H9 (cell line): Measurements from ENCODE around the gene TUBD1. TPM values are rescaled to one million over a fixed set of nuclear protein-coding genes. Genes with fewer than 3 reads are reported as not detected.
"Not testable (repeated sequence)": the region's sequence is repeated elsewhere in the genome, so short reads cannot be mapped to it uniquely, and the experiment has no call there.

Source experiments
- DNase-seq: peaks from one replicate; pipeline ENCODE4 v3.0.0-alpha.2; 2017
- H2AFZ ChIP-seq: one replicate; pipeline ENCODE4 v1.6.1; 2013; ENCODE audit warnings: mild to moderate bottlenecking, low read length, control low read depth, moderate library complexity
- H2AK5ac ChIP-seq: 2 replicates; pipeline ENCODE4 v1.6.1; 2013; ENCODE audit warnings: low read length, control low read depth, mixed read lengths; ENCODE audit not compliant: insufficient read length
- H2BK120ac ChIP-seq: one replicate; pipeline ENCODE4 v1.6.1; 2013; ENCODE audit warnings: low read depth, mild to moderate bottlenecking, low read length, control low read depth, inconsistent platforms; ENCODE audit not compliant: poor library complexity, severe bottlenecking
- H2BK12ac ChIP-seq: 2 replicates; pipeline ENCODE4 v1.6.1; 2013; ENCODE audit warnings: low read length, control low read depth, mixed read lengths, low read depth; ENCODE audit not compliant: insufficient read length
- H2BK15ac ChIP-seq: 2 replicates; pipeline ENCODE4 v1.6.1; 2013; ENCODE audit warnings: low read depth, low read length, control low read depth
- H2BK20ac ChIP-seq: one replicate; pipeline ENCODE4 v1.6.1; 2013; ENCODE audit warnings: low read depth, mild to moderate bottlenecking, low read length, control low read depth, inconsistent platforms; ENCODE audit not compliant: poor library complexity, severe bottlenecking
- H2BK5ac ChIP-seq: 2 replicates; pipeline ENCODE4 v1.6.1; 2013; ENCODE audit warnings: low read length, control low read depth, mixed read lengths; ENCODE audit not compliant: insufficient read length
- H3K14ac ChIP-seq: 2 replicates; pipeline ENCODE4 v1.6.1; 2013; ENCODE audit warnings: low read length, control low read depth; ENCODE audit not compliant: insufficient read depth
- H3K18ac ChIP-seq: 2 replicates; pipeline ENCODE4 v1.6.1; 2013; ENCODE audit warnings: low read depth, mild to moderate bottlenecking, mixed read lengths, low read length, control low read depth; ENCODE audit not compliant: insufficient read length
- H3K23ac ChIP-seq: 2 replicates; pipeline ENCODE4 v1.6.1; 2013; ENCODE audit warnings: low read length, control low read depth, mixed read lengths, low read depth; ENCODE audit not compliant: insufficient read length
- H3K23me2 ChIP-seq: 2 replicates; pipeline ENCODE4 v1.6.1; 2013; ENCODE audit warnings: low read depth, mild to moderate bottlenecking, mixed read lengths, low read length, control low read depth; ENCODE audit not compliant: insufficient read length, poor library complexity, severe bottlenecking
- H3K27ac ChIP-seq: 2 replicates; pipeline ENCODE4 v1.5.1; 2013; ENCODE audit warnings: low read length, control low read depth, mixed read lengths, low read depth; ENCODE audit not compliant: insufficient read length
- H3K27me3 ChIP-seq: 2 replicates; pipeline ENCODE4 v1.6.1; 2013; ENCODE audit warnings: low read length, control low read depth, inconsistent platforms; ENCODE audit not compliant: insufficient read depth
- H3K4ac ChIP-seq: 2 replicates; pipeline ENCODE4 v1.6.1; 2013; ENCODE audit warnings: low read depth, mild to moderate bottlenecking, control low read depth, inconsistent platforms, low read length, moderate library complexity
- H3K4me1 ChIP-seq: 2 replicates; pipeline ENCODE4 v1.6.1; 2013; ENCODE audit warnings: low read length, control low read depth, inconsistent platforms; ENCODE audit not compliant: insufficient read depth
- H3K4me2 ChIP-seq: 2 replicates; pipeline ENCODE4 v1.6.1; 2013; ENCODE audit warnings: low read length, control low read depth, mixed read lengths; ENCODE audit not compliant: insufficient read length, insufficient read depth
- H3K56ac ChIP-seq: 2 replicates; pipeline ENCODE4 v1.6.1; 2013; ENCODE audit warnings: low read depth, mild to moderate bottlenecking, mixed read lengths, low read length, control low read depth; ENCODE audit not compliant: insufficient read length
- H3K79me1 ChIP-seq: 2 replicates; pipeline ENCODE4 v1.6.1; 2013; ENCODE audit warnings: low read depth, mild to moderate bottlenecking, moderate library complexity, low read length, control low read depth, inconsistent platforms; ENCODE audit not compliant: insufficient read depth, poor library complexity, severe bottlenecking
- H3K79me2 ChIP-seq: 2 replicates; pipeline ENCODE4 v1.6.1; 2013; ENCODE audit warnings: low read length, control low read depth, inconsistent platforms; ENCODE audit not compliant: insufficient read depth
- H3K9ac ChIP-seq: 2 replicates; pipeline ENCODE4 v1.6.1; 2013; ENCODE audit warnings: low read length, control low read depth, mixed read lengths; ENCODE audit not compliant: insufficient read length; ENCODE audit errors: extremely low read depth
- H3K9me3 ChIP-seq: one replicate; pipeline ENCODE4 v1.6.1; 2013; ENCODE audit warnings: low read depth, low read length, inconsistent platforms; ENCODE audit not compliant: control insufficient read depth
- H3T11ph ChIP-seq: one replicate; pipeline ENCODE4 v1.6.1; 2013; ENCODE audit warnings: mild to moderate bottlenecking, low read length, control low read depth, inconsistent platforms
- H4K20me1 ChIP-seq: one replicate; pipeline ENCODE4 v1.6.1; 2013; ENCODE audit not compliant: control insufficient read depth, insufficient read length, insufficient read depth
- H4K5ac ChIP-seq: 2 replicates; pipeline ENCODE4 v1.6.1; 2013; ENCODE audit warnings: low read depth, mild to moderate bottlenecking, mixed read lengths, low read length, control low read depth; ENCODE audit not compliant: insufficient read length
- H4K8ac ChIP-seq: replicated peaks from 2 replicates; pipeline ENCODE4 v1.6.1; 2013; ENCODE audit warnings: low read length, control low read depth, mixed read lengths, low read depth; ENCODE audit not compliant: insufficient read length
- H4K91ac ChIP-seq: 2 replicates; pipeline ENCODE4 v1.6.1; 2013; ENCODE audit warnings: low read depth, mild to moderate bottlenecking, moderate library complexity, mixed read lengths, low read length, control low read depth; ENCODE audit not compliant: insufficient read length
- H3K27ac Mint-ChIP-seq, 3 experiments: 2 replicates in 2 of 3; 3 replicates in 1 of 3; pipeline ENCODE4 v1.8.0; 2020 to 2021; ENCODE audit warnings: mixed read lengths in 3 of 3, mild to moderate bottlenecking in 1 of 3, moderate library complexity in 1 of 3
- H3K27me3 Mint-ChIP-seq: 2 replicates; pipeline ENCODE4 v1.8.0; 2021; ENCODE audit warnings: low read depth, mild to moderate bottlenecking, moderate library complexity, mixed read lengths
- H3K36me3 Mint-ChIP-seq, 3 experiments: 2 replicates in 2 of 3; 3 replicates in 1 of 3; pipeline ENCODE4 v1.8.0; 2020 to 2021; ENCODE audit warnings: low read depth in 3 of 3, mixed read lengths in 3 of 3; ENCODE audit not compliant: insufficient read depth in 1 of 3
- H3K4me1 Mint-ChIP-seq, 2 experiments: 2 replicates each; pipeline ENCODE4 v1.8.0; 2020; ENCODE audit warnings: mixed read lengths in 2 of 2
- H3K4me3 Mint-ChIP-seq, 2 experiments: 2 replicates in 1 of 2; 3 replicates in 1 of 2; pipeline ENCODE4 v1.8.0; 2020 to 2021; ENCODE audit warnings: mild to moderate bottlenecking in 2 of 2, mixed read lengths in 2 of 2, moderate library complexity in 1 of 2
- H3K9me3 Mint-ChIP-seq, 2 experiments: 2 replicates in 1 of 2; 3 replicates in 1 of 2; pipeline ENCODE4 v1.8.0; 2020; ENCODE audit warnings: mild to moderate bottlenecking in 2 of 2, mixed read lengths in 2 of 2, moderate library complexity in 1 of 2
- CTCF ChIP-seq: fragments of 200-600 bp; sonication (generic); conservative IDR thresholded peaks from 3 replicates; pipeline ENCODE4 v1.8.0; 2021; ENCODE audit warnings: antibody characterized with exemption, mild to moderate bottlenecking
- WGBS: extraction: QIAGEN DNeasy Blood & Tissue Kit; methylation state at CpG from one replicate; pipeline ENCODE4 v1.1.7; 2013; ENCODE audit warnings: missing lambda C conversion rate, low lambda C conversion rate, mixed read lengths; ENCODE audit not compliant: insufficient read length; ENCODE audit errors: extremely low coverage; 5-methylcytosine and 5-hydroxymethylcytosine counted together
- total RNA-seq: library from RNA; stranded (reverse); gene quantifications from 2 replicates; pipeline ENCODE4 v1.2.1, GENCODE V29; 2021

TUBD1 gene
- total RNA-seq, 1 experiment from 2014 or later = 26.4 TPM

- Mint-ChIP-seq H3K9me3 (no peaks in the 10 kb centered on the region), H3K36me3 (peaks cover 0 to 2% (median 0%) of the 10 kb centered on the region in 3 experiments; a peak in 1 of 7 replicates), H3K4me1 (peaks cover 22 to 36% of the 10 kb centered on the region in 2 experiments), H3K27me3 (no peaks in the 10 kb centered on the region), H3K4me3 (no peak overlapping the region; a peak in 1 of 5 replicates), H3K27ac (peak overlapping the region in 1 of 3 experiments; percentile 70; a peak in 1 of 7 replicates)
- Histone ChIP-seq H3K4ac (no peak overlapping the region), H3K4me2 (no peak overlapping the region), H4K20me1 (no peaks in the 10 kb centered on the region), H3K56ac (no peak overlapping the region), H3K9ac (no peak overlapping the region), H3K23me2 (no peaks in the 10 kb centered on the region), H3T11ph (no peak overlapping the region), H2BK12ac (no peak overlapping the region), H3K79me2 (no peaks in the 10 kb centered on the region), H3K18ac (no peak overlapping the region), H3K27ac (no peak overlapping the region), H3K14ac (no peak overlapping the region), H3K9me3 (no peaks in the 10 kb centered on the region), H2AFZ (no peak overlapping the region), H2BK20ac (no peak overlapping the region), H4K91ac (no peak overlapping the region), H2BK5ac (no peak overlapping the region), H2BK120ac (no peak overlapping the region), H3K79me1 (no peaks in the 10 kb centered on the region), H4K5ac (no peak overlapping the region), H4K8ac (no peak overlapping the region), H2AK5ac (no peak overlapping the region), H3K4me1 (peaks cover 2% of the 10 kb centered on the region), H3K27me3 (no peaks in the 10 kb centered on the region), H2BK15ac (no peak overlapping the region), H3K23ac (no peak overlapping the region)
- no CpG with 5 or more reads among the region's 14 CpGs for WGBS
- TF ChIP-seq CTCF = no peak
- no peak for DNase-seq
Measured at GRCh38 chr17:59851439-59852375, 41.0 kb downstream of the TUBD1 start.

- not testable (repeated sequence) for H3K4me3 Mint-ChIP-seq, H3K36me3 Mint-ChIP-seq, H2BK5ac ChIP-seq, H3K9ac ChIP-seq, H3K27me3 ChIP-seq, H3K18ac ChIP-seq, H4K5ac ChIP-seq, H3K9me3 ChIP-seq, H4K8ac ChIP-seq, H3K79me1 ChIP-seq, H3K9me3 Mint-ChIP-seq, H3K4ac ChIP-seq, H2AK5ac ChIP-seq, H3T11ph ChIP-seq, H3K4me1 ChIP-seq, DNase-seq, H3K4me2 ChIP-seq, H3K14ac ChIP-seq, H3K23ac ChIP-seq, H3K27ac ChIP-seq, H2BK120ac ChIP-seq, H2BK20ac ChIP-seq, H3K56ac ChIP-seq, H2BK15ac ChIP-seq, H4K91ac ChIP-seq, H3K79me2 ChIP-seq, H3K23me2 ChIP-seq, H2BK12ac ChIP-seq, H2AFZ ChIP-seq, H4K20me1 ChIP-seq, H3K27me3 Mint-ChIP-seq
- no CpG with 5 or more reads among the region's 15 CpGs for WGBS
- Mint-ChIP-seq H3K4me1 (peaks cover 35 to 48% of the 10 kb centered on the region in 2 experiments), H3K27ac (peak overlapping the region in 1 of 3 experiments; percentile 35; a peak in 1 of 7 replicates)
Measured at GRCh38 chr17:59850311-59850710, 42.4 kb downstream of the TUBD1 start.
